ENCODE data around the gene SLC12A7. TPM values are rescaled to one million over a fixed set of nuclear protein-coding genes. Genes with fewer than 3 reads are reported as not detected.
A peak's percentile ranks its signal among the peaks of the same experiment; 100 is the strongest.

Gene SLC12A7
- total and polyA plus RNA-seq, 2 of the 13 experiments (the other 11 are each of a cell fraction or from before 2014, with no cell fraction given), result 14.0 to 18.5 TPM

DNA sequence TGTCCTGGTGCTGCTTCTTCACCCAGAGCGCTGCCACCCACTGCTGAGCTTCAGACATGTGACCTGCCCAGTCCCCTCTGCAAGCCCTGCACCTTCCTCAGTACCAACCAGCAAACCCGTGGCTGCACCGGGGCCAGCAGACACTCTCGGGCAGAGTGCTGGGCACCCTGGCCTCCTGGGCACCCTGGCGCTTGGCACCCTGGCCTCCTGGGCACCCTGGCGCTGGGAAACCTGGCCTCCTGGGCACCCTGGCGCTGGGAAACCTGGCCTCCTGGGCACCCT lies 31.7 kb upstream of the SLC12A7 start:
- Histone ChIP-seq H3K4me3 (replicated peaks in 1 of 3; ENCODE audit: insufficient read depth in 1 of 3, low read depth in 2 of 3, low read length in 3 of 3) (no peak overlapping the region), H3K9me3 (ENCODE audit: low read length) (no peaks in the 10 kb centered on the region), H3K9ac (ENCODE audit: insufficient read depth, low read depth, low read length) (no peak overlapping the region), H3K36me3 (replicated peaks in 1 of 2; ENCODE audit: control insufficient read depth in 1 of 2, insufficient read depth in 2 of 2, low read length in 2 of 2) (no peaks in the 10 kb centered on the region), H3K27ac (ENCODE audit: extremely low read length, insufficient read depth, low read length) (no peak overlapping the region), H2AFZ (ENCODE audit: low read length) (no peak overlapping the region), H3K4me2 (ENCODE audit: low read depth, low read length) (no peak overlapping the region), H3K79me2 (ENCODE audit: insufficient read depth, low read length) (no peaks in the 10 kb centered on the region), H3K27me3 (ENCODE audit: control insufficient read depth in 1 of 2, insufficient read depth in 2 of 2, low read length in 2 of 2) (peaks cover 5 to 62% of the 10 kb centered on the region in 2 experiments; a peak in 4 of 5 replicates), H3K4me1 (ENCODE audit: insufficient read depth, low read length) (peaks cover 33% of the 10 kb centered on the region), H4K20me1 (ENCODE audit: insufficient read depth, low read length) (no peaks in the 10 kb centered on the region)
- FAIRE-seq (no peak), ATAC-seq (no peak), DNase-seq (ENCODE audit: low spot score) (no peak)
- ChIA-PET CTCF (ENCODE audit: low intra/inter-chr PET ratio, low total read pairs) (no interaction called here), POLR2A (no interaction called here)
- no TSS peak for BruUV-seq (replicated peaks)
- intact Hi-C loops (cut with micrococcal nuclease; ENCODE audit: unreplicated experiment), result loop anchor here (2.0 to 10.0 kb wide), 2 partner anchors 17 to 89 kb away; no protein-coding TSS in a partner anchor
- 58% methylated on average over 3 of the region's 7 CpGs for WGBS (ENCODE audit: low lambda C conversion rate)
- TF ChIP-seq HNRNPL (IDR thresholded peaks at IDR 0.05; ENCODE audit: low read depth, low read length) (0 out of 2 replicates have a peak, but pooled peaks have one; percentile 47), NCOA1 (CRISPR knock-in tag; IDR thresholded peaks at IDR 0.05) (no peak)
- in situ Hi-C loops (cut with HindIII; ENCODE audit: extremely low pct_ligation_motif_present, low pct_unique_long_range_greater_than_20kb), result loop anchor here (5.0 kb wide), 1 partner anchor 36 kb away; no protein-coding TSS in a partner anchor

DNA sequence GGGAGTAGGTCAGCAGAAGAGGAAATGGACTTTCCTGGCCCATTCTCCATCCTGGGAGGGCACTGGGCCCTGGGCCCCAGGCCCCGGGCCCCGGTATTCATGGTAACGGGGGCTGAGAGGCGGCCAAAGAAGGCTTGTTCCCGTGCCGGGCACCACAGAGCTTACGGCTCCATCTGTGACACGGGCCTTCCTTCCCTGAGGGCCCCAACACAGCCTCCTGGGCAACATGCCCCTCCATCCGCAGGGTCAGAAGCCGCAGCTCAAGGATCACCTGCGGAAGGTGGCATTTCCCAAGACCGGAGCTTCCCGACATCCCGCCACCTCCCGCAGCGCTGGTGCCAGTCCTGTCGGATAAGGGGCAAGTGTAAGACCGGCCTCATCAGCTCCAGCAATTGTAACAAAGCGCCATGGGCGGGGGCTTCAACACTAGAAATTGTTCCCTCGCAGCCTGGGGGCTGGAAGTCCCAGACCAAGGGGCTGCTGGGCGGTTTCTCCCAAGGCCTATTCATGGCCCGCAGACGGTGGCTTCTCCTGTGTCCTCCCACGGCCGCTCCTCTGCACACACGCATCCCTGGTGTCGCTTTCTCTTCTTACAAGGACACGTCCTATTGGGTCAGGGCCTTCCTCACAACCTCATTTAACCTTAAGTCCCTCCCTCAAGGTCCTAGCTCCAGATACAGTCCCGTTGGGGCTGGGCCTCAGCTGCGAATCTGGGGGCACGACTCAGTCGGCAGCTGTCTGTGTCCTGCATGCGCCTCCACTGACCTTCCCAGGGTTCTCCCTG lies 31.2 kb upstream of the SLC12A7 start:
- no peaks in the 10 kb centered on the region for H3K36me3 ChIP-seq (replicated peaks in 1 of 2; ENCODE audit: control insufficient read depth in 1 of 2, insufficient read depth in 2 of 2, low read length in 2 of 2)
- H3K4me2 ChIP-seq (ENCODE audit: low read depth, low read length), result no peak overlapping the region
- ChIA-PET POLR2A (no interaction called here), CTCF (ENCODE audit: low intra/inter-chr PET ratio, low total read pairs) (no interaction called here)
- TF ChIP-seq ZNF839 (CRISPR knock-in tag; IDR thresholded peaks at IDR 0.05; ENCODE audit: borderline replicate concordance) (no peak), BRD4 (CRISPR knock-in tag; IDR thresholded peaks at IDR 0.05) (no peak), ELF4 (CRISPR knock-in tag; IDR thresholded peaks at IDR 0.05; ENCODE audit: borderline replicate concordance) (no peak), RFX5 (IDR thresholded peaks at IDR 0.05; ENCODE audit: low read depth, low read length) (no peak), ZNF484 (CRISPR knock-in tag; IDR thresholded peaks at IDR 0.05; ENCODE audit: borderline replicate concordance, low read depth) (no peak), MAZ (IDR thresholded peaks at IDR 0.05; ENCODE audit: borderline replicate concordance, low read depth, low read length) (no peak), MAZ (CRISPR knock-in tag; IDR thresholded peaks at IDR 0.05; ENCODE audit: low read depth) (no peak), ZNF101 (CRISPR knock-in tag; IDR thresholded peaks at IDR 0.05; ENCODE audit: borderline replicate concordance, low read depth) (no peak), DPF2 (CRISPR knock-in tag; IDR thresholded peaks at IDR 0.05; ENCODE audit: borderline replicate concordance, low read depth) (no peak), FOXM1 (CRISPR knock-in tag; IDR thresholded peaks at IDR 0.05) (no peak), SRSF9 (IDR thresholded peaks at IDR 0.05; ENCODE audit: borderline replicate concordance, insufficient read depth, low read depth, low read length, poor library complexity, severe bottlenecking) (no peak), HNRNPL (IDR thresholded peaks at IDR 0.05; ENCODE audit: low read depth, low read length) (no peak)
- TF ChIP-seq, protein P1, sequence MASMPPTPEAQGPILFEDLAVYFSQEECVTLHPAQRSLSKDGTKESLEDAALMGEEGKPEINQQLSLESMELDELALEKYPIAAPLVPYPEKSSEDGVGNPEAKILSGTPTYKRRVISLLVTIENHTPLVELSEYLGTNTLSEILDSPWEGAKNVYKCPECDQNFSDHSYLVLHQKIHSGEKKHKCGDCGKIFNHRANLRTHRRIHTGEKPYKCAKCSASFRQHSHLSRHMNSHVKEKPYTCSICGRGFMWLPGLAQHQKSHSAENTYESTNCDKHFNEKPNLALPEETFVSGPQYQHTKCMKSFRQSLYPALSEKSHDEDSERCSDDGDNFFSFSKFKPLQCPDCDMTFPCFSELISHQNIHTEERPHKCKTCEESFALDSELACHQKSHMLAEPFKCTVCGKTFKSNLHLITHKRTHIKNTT (CRISPR knock-in tag; IDR thresholded peaks at IDR 0.05), result no peak
- no peak for FAIRE-seq
- peaks cover 5 to 60% of the 10 kb centered on the region in 2 experiments; a peak in 4 of 5 replicates for H3K27me3 ChIP-seq (ENCODE audit: control insufficient read depth in 1 of 2, insufficient read depth in 2 of 2, low read length in 2 of 2)
- intact Hi-C loops (cut with micrococcal nuclease; ENCODE audit: unreplicated experiment) (loop anchor here (2.0 to 10.0 kb wide), 2 partner anchors 18 to 88 kb away; no protein-coding TSS in a partner anchor), in situ Hi-C loops (cut with HindIII; ENCODE audit: extremely low pct_ligation_motif_present, low pct_unique_long_range_greater_than_20kb) (loop anchor here (5.0 kb wide), 1 partner anchor 36 kb away; no protein-coding TSS in a partner anchor)
- DNase-seq (ENCODE audit: low spot score), result no peak
- 60% methylated on average over 20 of the region's 34 CpGs for WGBS (ENCODE audit: low lambda C conversion rate)
- H3K27ac ChIP-seq (ENCODE audit: extremely low read length, insufficient read depth, low read length), result no peak overlapping the region
- H4K20me1 ChIP-seq (ENCODE audit: insufficient read depth, low read length), result no peaks in the 10 kb centered on the region
- H3K4me3 ChIP-seq (replicated peaks in 1 of 3; ENCODE audit: insufficient read depth in 1 of 3, low read depth in 2 of 3, low read length in 3 of 3), result no peak overlapping the region
- BruUV-seq (replicated peaks), result no TSS peak
- no peak for ATAC-seq
- peaks cover 39% of the 10 kb centered on the region for H3K4me1 ChIP-seq (ENCODE audit: insufficient read depth, low read length)
- H3K9ac ChIP-seq (ENCODE audit: insufficient read depth, low read depth, low read length), result no peak overlapping the region
- no peak overlapping the region for H2AFZ ChIP-seq (ENCODE audit: low read length)
- no peaks in the 10 kb centered on the region for H3K9me3 ChIP-seq (ENCODE audit: low read length)
- no peaks in the 10 kb centered on the region for H3K79me2 ChIP-seq (ENCODE audit: insufficient read depth, low read length)
